ENCODE measurements around the gene SPPL2C. TPM values are rescaled to one million over a fixed set of nuclear protein-coding genes. Genes with fewer than 3 reads are reported as not detected.

SPPL2C gene
- total RNA-seq, 4 donors from 2014 or later = not detected

DNA sequence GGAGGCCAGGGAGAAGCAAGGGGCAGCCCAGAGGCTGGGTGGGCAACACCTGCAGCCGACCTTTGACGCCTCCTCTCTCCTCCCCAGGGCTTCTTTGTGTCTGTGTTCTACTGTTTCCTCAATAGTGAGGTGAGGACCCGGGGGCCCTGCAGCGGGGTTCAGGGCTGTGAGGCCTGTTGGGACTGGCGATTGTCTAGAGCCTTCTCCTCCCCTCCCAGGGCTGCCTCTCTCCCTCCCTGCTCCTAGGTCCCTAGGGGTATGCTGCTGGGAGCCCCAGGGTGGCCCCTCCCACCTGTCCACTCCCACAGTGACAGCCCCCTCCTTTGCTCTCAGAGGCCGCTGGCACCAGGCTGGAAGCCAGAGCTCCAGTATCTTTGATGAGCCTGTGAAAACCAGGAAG is 10.8 kb upstream of the SPPL2C start:
- no peaks in the 10 kb centered on the region for H3K4me1 ChIP-seq

DNA sequence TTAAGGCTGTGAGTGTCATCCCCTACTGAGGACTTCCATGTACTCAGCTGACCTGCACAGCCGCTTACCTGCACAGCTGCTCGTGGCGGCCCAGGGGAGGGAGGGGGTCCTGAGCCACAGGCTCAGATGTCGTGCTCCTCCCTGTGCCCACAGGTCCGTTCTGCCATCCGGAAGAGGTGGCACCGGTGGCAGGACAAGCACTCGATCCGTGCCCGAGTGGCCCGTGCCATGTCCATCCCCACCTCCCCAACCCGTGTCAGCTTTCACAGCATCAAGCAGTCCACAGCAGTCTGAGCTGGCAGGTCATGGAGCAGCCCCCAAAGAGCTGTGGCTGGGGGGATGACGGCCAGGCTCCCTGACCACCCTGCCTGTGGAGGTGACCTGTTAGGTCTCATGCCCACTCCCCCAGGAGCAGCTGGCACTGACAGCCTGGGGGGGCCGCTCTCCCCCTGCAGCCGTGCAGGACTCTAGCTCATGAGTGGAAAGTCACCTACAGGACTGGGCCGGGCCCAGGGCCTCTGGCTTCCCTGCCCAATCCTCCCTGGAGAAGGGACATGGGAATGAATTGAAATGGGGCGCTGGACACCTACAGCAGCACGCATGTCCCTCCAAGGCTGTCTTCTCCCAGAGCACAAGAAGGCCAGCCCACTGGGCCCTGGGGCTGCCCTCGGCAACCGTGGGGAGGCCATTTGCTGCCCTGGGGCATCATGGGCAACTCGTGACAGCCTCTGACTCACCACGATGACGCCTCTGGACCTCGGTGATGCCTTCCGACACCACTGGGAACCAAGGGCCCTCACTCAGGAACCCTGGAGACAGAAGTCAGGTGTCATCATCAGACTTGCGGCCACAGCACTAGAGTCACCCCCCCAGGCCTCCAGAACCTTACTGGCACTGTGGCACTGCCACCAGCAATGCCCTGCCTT is 9.9 kb upstream of the SPPL2C start:
- H3K9me3 ChIP-seq = no peaks in the 10 kb centered on the region
- no peak for DNase-seq
- no peak for TF ChIP-seq POLR2A (IDR thresholded peaks at IDR 0.05)
- TF ChIP-seq, protein P1, sequence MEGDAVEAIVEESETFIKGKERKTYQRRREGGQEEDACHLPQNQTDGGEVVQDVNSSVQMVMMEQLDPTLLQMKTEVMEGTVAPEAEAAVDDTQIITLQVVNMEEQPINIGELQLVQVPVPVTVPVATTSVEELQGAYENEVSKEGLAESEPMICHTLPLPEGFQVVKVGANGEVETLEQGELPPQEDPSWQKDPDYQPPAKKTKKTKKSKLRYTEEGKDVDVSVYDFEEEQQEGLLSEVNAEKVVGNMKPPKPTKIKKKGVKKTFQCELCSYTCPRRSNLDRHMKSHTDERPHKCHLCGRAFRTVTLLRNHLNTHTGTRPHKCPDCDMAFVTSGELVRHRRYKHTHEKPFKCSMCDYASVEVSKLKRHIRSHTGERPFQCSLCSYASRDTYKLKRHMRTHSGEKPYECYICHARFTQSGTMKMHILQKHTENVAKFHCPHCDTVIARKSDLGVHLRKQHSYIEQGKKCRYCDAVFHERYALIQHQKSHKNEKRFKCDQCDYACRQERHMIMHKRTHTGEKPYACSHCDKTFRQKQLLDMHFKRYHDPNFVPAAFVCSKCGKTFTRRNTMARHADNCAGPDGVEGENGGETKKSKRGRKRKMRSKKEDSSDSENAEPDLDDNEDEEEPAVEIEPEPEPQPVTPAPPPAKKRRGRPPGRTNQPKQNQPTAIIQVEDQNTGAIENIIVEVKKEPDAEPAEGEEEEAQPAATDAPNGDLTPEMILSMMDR (IDR thresholded peaks at IDR 0.05) = no peak
- no peak overlapping the region for H3K4me3 ChIP-seq
- H3K4me1 ChIP-seq = no peaks in the 10 kb centered on the region
- no peak overlapping the region for H3K27ac ChIP-seq
- no peaks in the 10 kb centered on the region for H3K36me3 ChIP-seq
- no peaks in the 10 kb centered on the region for H3K27me3 ChIP-seq

More for the DNA sequence above, 10.8 kb upstream of the SPPL2C start:
- H3K4me3 ChIP-seq = no peak overlapping the region
- no peaks in the 10 kb centered on the region for H3K36me3 ChIP-seq
- no peak for TF ChIP-seq POLR2A (IDR thresholded peaks at IDR 0.05)
- TF ChIP-seq, protein P1 (IDR thresholded peaks at IDR 0.05) = no peak
- H3K9me3 ChIP-seq = no peaks in the 10 kb centered on the region
- H3K27ac ChIP-seq = no peak overlapping the region
- no peak for DNase-seq
- H3K27me3 ChIP-seq = no peaks in the 10 kb centered on the region

GRCh38 chr17:45835481-45835880 is 9.2 kb upstream of the SPPL2C start:
- no peak for DNase-seq
- TF ChIP-seq POLR2A (IDR thresholded peaks at IDR 0.05) = no peak
- TF ChIP-seq, protein P1 (IDR thresholded peaks at IDR 0.05) = no peak

DNA sequence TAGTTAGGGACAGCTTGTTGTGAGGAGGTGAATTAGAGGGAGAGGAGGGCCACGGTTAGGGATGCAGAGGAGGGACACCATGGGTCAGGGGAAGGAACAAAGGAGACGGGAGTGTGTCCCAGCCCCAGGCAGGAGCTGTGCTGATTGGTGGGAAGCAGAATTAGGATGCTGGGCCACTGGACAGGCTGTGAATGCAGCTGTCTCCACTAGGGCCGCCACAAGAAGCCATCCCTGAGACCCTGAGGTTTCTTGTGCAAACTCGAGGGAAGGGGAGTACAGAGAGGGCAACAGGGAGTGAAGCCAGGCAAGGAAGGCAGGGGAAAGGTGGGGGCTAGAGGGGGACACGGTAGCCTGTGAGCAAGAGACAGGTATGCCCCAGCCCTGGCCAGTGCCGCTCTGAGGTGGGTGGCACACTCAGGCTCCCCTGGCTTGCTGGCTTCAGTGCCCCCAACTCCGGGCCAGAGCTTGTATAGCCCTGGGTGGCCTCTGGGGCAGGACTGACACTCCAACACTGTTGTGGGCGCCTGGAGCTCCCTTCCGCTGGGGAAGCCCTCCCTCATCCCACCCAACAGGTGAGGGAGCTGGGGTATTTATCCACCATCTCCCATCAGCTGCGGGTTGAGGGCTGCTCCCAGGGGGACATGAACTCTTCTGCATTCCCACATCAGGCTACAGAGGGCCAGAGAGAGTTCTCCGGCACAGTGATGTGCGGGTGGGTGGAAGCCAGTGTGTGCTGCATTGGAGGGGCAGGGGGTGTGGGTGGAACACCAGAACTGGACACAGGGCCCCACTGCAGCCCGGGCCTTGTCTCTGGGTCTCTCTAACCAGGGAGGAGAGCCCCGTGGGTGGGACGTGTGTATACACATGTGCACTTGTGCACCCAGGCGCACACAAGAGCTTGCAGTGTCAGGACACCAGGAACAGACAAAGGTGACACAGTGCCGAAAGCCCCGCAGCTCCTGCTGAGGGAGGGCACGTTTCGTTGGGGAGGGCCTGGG is 8.3 kb upstream of the SPPL2C start:
- Histone ChIP-seq H3K27ac (no peak overlapping the region), H3K27me3 (no peaks in the 10 kb centered on the region), H3K9me3 (no peaks in the 10 kb centered on the region), H3K36me3 (no peaks in the 10 kb centered on the region), H3K4me1 (no peaks in the 10 kb centered on the region), H3K4me3 (no peak overlapping the region)
- no peak for TF ChIP-seq POLR2A (IDR thresholded peaks at IDR 0.05)
- TF ChIP-seq, protein P1 (IDR thresholded peaks at IDR 0.05) = no peak
- DNase-seq = no peak

More at GRCh38 chr17:45835481-45835880, 9.2 kb upstream of the SPPL2C start:
- no peak overlapping the region for H3K4me3 ChIP-seq
- no peaks in the 10 kb centered on the region for H3K9me3 ChIP-seq
- no peak overlapping the region for H3K27ac ChIP-seq
- no peaks in the 10 kb centered on the region for H3K36me3 ChIP-seq
- H3K27me3 ChIP-seq = no peaks in the 10 kb centered on the region
- no peaks in the 10 kb centered on the region for H3K4me1 ChIP-seq

DNA sequence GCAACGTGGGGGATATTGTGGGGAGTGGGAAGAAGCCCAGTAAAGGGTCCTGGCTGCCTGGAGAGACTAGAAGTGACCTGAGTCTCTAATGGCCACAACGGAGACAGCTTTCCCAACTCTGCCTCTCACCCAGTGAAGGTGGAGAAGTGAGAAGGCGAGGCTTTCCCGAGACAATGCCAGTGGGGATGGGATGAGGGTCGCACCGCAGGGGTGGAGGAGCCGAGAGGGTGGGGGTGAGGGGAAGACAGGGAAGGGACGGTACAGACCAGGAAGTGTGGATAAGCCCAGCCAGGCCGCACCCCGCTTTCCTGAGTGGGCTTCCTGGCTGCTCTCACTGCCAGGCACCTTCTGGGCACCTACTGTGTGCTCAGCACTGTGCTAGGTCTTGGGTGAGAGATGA is 7.5 kb upstream of the SPPL2C start:
- no peak for DNase-seq
- no peaks in the 10 kb centered on the region for H3K4me1 ChIP-seq
- no peak overlapping the region for H3K27ac ChIP-seq
- H3K36me3 ChIP-seq = no peaks in the 10 kb centered on the region
- H3K27me3 ChIP-seq = no peaks in the 10 kb centered on the region
- H3K9me3 ChIP-seq = no peaks in the 10 kb centered on the region
- no peak for TF ChIP-seq POLR2A (IDR thresholded peaks at IDR 0.05)
- TF ChIP-seq, protein P1 (IDR thresholded peaks at IDR 0.05) = no peak
- H3K4me3 ChIP-seq = no peak overlapping the region

Data from Peyer's patch (tissue), 4 donors.